CD14-positive monocyte (primary cell): ENCODE data around the gene CTAG1A. TPM values are rescaled to one million over a fixed set of nuclear protein-coding genes. Genes with fewer than 3 reads are reported as not detected.

Experiments used
- DNase-seq, 3 donors: peaks; one replicate each; pipeline ENCODE4 v3.0.0-alpha.2; 2011 to 2022
- H2AFZ ChIP-seq: 2 replicates; pipeline ENCODE4 v1.6.0; 2012; ENCODE audit warnings: mild to moderate bottlenecking, low read depth, low read length, inconsistent platforms; ENCODE audit not compliant: insufficient read depth, poor library complexity, severe bottlenecking
- H3K27ac ChIP-seq, 2 donors: 1 replicate in 1 of 2; 2 replicates in 1 of 2; pipeline ENCODE4 v1.5.1; 2012 to 2013; ENCODE audit warnings: low read length in 2 of 2, control low read depth in 1 of 2, inconsistent platforms in 1 of 2, low read depth in 1 of 2, mild to moderate bottlenecking in 1 of 2
- H3K27me3 ChIP-seq, 2 donors: one replicate each; pipeline versions ENCODE4 v1.6.0 to v1.6.1; 2011 to 2013; ENCODE audit warnings: low read length in 2 of 2; ENCODE audit not compliant: control insufficient read depth in 2 of 2, insufficient read depth in 2 of 2
- H3K36me3 ChIP-seq, 2 donors: replicated peaks in 1 of 2; 1 replicate in 1 of 2; 2 replicates in 1 of 2; pipeline versions ENCODE4 v1.5.1 to v1.6.1; 2012 to 2013; ENCODE audit warnings: low read length in 2 of 2, control low read depth in 1 of 2, inconsistent platforms in 1 of 2, mild to moderate bottlenecking in 1 of 2; ENCODE audit not compliant: insufficient read depth in 2 of 2, control insufficient read depth in 1 of 2
- H3K4me1 ChIP-seq, 2 donors: 1 replicate in 1 of 2; 2 replicates in 1 of 2; pipeline versions ENCODE4 v1.5.1 to v1.6.1; 2012 to 2013; ENCODE audit warnings: low read length in 2 of 2, control low read depth in 1 of 2, inconsistent platforms in 1 of 2, mild to moderate bottlenecking in 1 of 2, moderate library complexity in 1 of 2; ENCODE audit not compliant: insufficient read depth in 2 of 2, control insufficient read depth in 1 of 2
- H3K4me2 ChIP-seq: replicated peaks from 2 replicates; pipeline ENCODE3; 2012; ENCODE audit warnings: low read length, moderate library complexity, mild to moderate bottlenecking; ENCODE audit not compliant: poor library complexity, severe bottlenecking; ENCODE audit errors: extremely low read depth
- H3K4me3 ChIP-seq, 3 experiments: fragments of 200-600 bp in 1 of 3; sonication (generic) in 1 of 3; replicated peaks in 1 of 3; 1 replicate in 2 of 3; 2 replicates in 1 of 3; pipeline ENCODE4 v1.5.1; 2011 to 2013; ENCODE audit warnings: low read length in 3 of 3, mild to moderate bottlenecking in 3 of 3, control low read depth in 2 of 3, low read depth in 2 of 3, inconsistent platforms in 1 of 3, moderate library complexity in 1 of 3
- H3K79me2 ChIP-seq: 2 replicates; pipeline ENCODE4 v1.6.0; 2012; ENCODE audit warnings: mild to moderate bottlenecking, control low read depth, inconsistent platforms, low read length, moderate library complexity; ENCODE audit not compliant: insufficient read depth
- H3K9ac ChIP-seq: 2 replicates; pipeline ENCODE4 v1.6.0; 2017; ENCODE audit warnings: low read length, mild to moderate bottlenecking; ENCODE audit not compliant: insufficient read depth, poor library complexity, severe bottlenecking
- H3K9me3 ChIP-seq, 2 donors: replicated peaks in 1 of 2; 1 replicate in 1 of 2; 2 replicates in 1 of 2; pipeline versions ENCODE4 v1.5.1 to v1.6.1; 2012 to 2013; ENCODE audit warnings: low read length in 2 of 2, control low read depth in 1 of 2; ENCODE audit not compliant: control insufficient read depth in 1 of 2, insufficient read depth in 1 of 2
- H4K20me1 ChIP-seq: 2 replicates; pipeline ENCODE4 v1.6.0; 2012; ENCODE audit warnings: mild to moderate bottlenecking, low read length, control low read depth, moderate library complexity; ENCODE audit not compliant: insufficient read depth
- H3K27ac Mint-ChIP-seq, 7 donors: one replicate each; pipeline ENCODE4 v1.8.0; 2020; ENCODE audit warnings: mild to moderate bottlenecking in 7 of 7, mixed read lengths in 7 of 7, moderate library complexity in 6 of 7, inconsistent platforms in 2 of 7
- H3K27me3 Mint-ChIP-seq, 3 donors: one replicate each; pipeline ENCODE4 v1.8.0; 2021 to 2022; ENCODE audit warnings: low read depth in 3 of 3, mild to moderate bottlenecking in 3 of 3, mixed read lengths in 3 of 3, moderate library complexity in 3 of 3, inconsistent platforms in 1 of 3
- H3K36me3 Mint-ChIP-seq, 2 donors: one replicate each; pipeline ENCODE4 v1.8.0; 2020; ENCODE audit warnings: mixed read lengths in 2 of 2, inconsistent platforms in 1 of 2, mild to moderate bottlenecking in 1 of 2
- H3K4me1 Mint-ChIP-seq: one replicate; pipeline ENCODE4 v1.8.0; 2020; ENCODE audit warnings: mild to moderate bottlenecking, mixed read lengths
- H3K4me3 Mint-ChIP-seq, 2 donors: one replicate each; pipeline ENCODE4 v1.8.0; 2020; ENCODE audit warnings: mild to moderate bottlenecking in 2 of 2, mixed read lengths in 2 of 2, moderate library complexity in 1 of 2
- H3K9me3 Mint-ChIP-seq, 7 donors: one replicate each; pipeline ENCODE4 v1.8.0; 2020 to 2022; ENCODE audit warnings: mixed read lengths in 7 of 7, mild to moderate bottlenecking in 6 of 7, moderate library complexity in 6 of 7, inconsistent platforms in 2 of 7
- CTCF ChIP-seq: fragments of 200-600 bp; IDR thresholded peaks from one replicate; pipeline ENCODE4 v1.8.0; 2022; ENCODE audit warnings: antibody characterized with exemption, mild to moderate bottlenecking
- WGBS: methylation state at CpG from one replicate; pipeline ENCODE4 v1.1.5; 2013; ENCODE audit warnings: missing lambda C conversion rate; ENCODE audit not compliant: insufficient coverage; 5-methylcytosine and 5-hydroxymethylcytosine counted together
- intact Hi-C, 2 donors: fragments of 100-400 bp; cut with micrococcal nuclease; formaldehyde crosslinking; loops; one replicate each; pipeline versions ENCODE4 v1.15.0 to v1.15.1; 2023
- polyA plus RNA-seq, 3 donors: library from polyadenylated mRNA; depleted of rRNA in 1 of 3; unstranded in 2 of 3; stranded (reverse) in 1 of 3; fragments of 300-500 nt in 2 of 3; fragments of >200 nt in 1 of 3; fragmentation: Illumina TruSeq in 2 of 3; gene quantifications; 1 replicate in 2 of 3; 2 replicates in 1 of 3; pipeline ENCODE4 v1.2.3, GENCODE V29; 2012 to 2021

The CTAG1A gene
- polyA plus RNA-seq, 3 donors, result not detected

- no peaks in the 10 kb centered on the region for H3K9me3 ChIP-seq
- no peaks in the 10 kb centered on the region for H3K79me2 ChIP-seq
- H3K4me2 ChIP-seq, result no peak overlapping the region
- DNase-seq, result no peak
- Mint-ChIP-seq H3K27ac (no peak overlapping the region), H3K9me3 (peaks cover 0 to 19% (median 0%) of the 10 kb centered on the region in 7 donors), H3K4me3 (no peak overlapping the region), H3K36me3 (no peaks in the 10 kb centered on the region), H3K4me1 (peaks cover 22% of the 10 kb centered on the region), H3K27me3 (peaks cover 0 to 1% (median 0%) of the 10 kb centered on the region in 3 donors)
- peaks cover 12 to 13% of the 10 kb centered on the region in 2 donors for H3K4me1 ChIP-seq
- 98% methylated on average over 6 of the region's 15 CpGs for WGBS
- H3K27me3 ChIP-seq, result no peaks in the 10 kb centered on the region
- H3K4me3 ChIP-seq, result no peak overlapping the region
- no peak overlapping the region for H3K9ac ChIP-seq
- intact Hi-C loops, result no loop called here
- H4K20me1 ChIP-seq, result no peaks in the 10 kb centered on the region
- no peak overlapping the region for H3K27ac ChIP-seq
- no peak for TF ChIP-seq CTCF
- no peaks in the 10 kb centered on the region for H3K36me3 ChIP-seq
- no peak overlapping the region for H2AFZ ChIP-seq
Measured at GRCh38 chrX:154600759-154601374, 15.9 kb downstream of the CTAG1A start.

GRCh38 chrX:154602226-154602625 lies 17.3 kb downstream of the CTAG1A start:
- Histone ChIP-seq H2AFZ (no peak overlapping the region), H3K9me3 (no peaks in the 10 kb centered on the region), H3K36me3 (no peaks in the 10 kb centered on the region), H3K4me3 (no peak overlapping the region), H3K4me1 (peaks cover 6 to 12% of the 10 kb centered on the region in 2 donors), H4K20me1 (no peaks in the 10 kb centered on the region), H3K79me2 (no peaks in the 10 kb centered on the region), H3K27ac (no peak overlapping the region), H3K4me2 (no peak overlapping the region), H3K27me3 (no peaks in the 10 kb centered on the region), H3K9ac (no peak overlapping the region)
- Mint-ChIP-seq H3K36me3 (no peaks in the 10 kb centered on the region), H3K4me3 (no peak overlapping the region), H3K9me3 (peaks cover 0 to 15% (median 0%) of the 10 kb centered on the region in 7 donors), H3K27ac (no peak overlapping the region), H3K4me1 (peaks cover 24% of the 10 kb centered on the region), H3K27me3 (peaks cover 0 to 1% (median 1%) of the 10 kb centered on the region in 3 donors)
- intact Hi-C loops, result no loop called here
- DNase-seq, result no peak
- TF ChIP-seq CTCF, result no peak
- WGBS, result no CpG with 5 or more reads among the region's 13 CpGs
